Nephron progenitor cell (in vitro differentiated cells): ENCODE data around the gene NR1H4.

ENCODE experiments used
- DNase-seq: peaks from one replicate; pipeline ENCODE4 v3.0.0; 2021
- H3K27ac Mint-ChIP-seq: 2 replicates; pipeline ENCODE4 v1.8.0; 2021; ENCODE audit warnings: mild to moderate bottlenecking, moderate library complexity, mixed read lengths
- H3K27me3 Mint-ChIP-seq: 2 replicates; pipeline ENCODE4 v1.8.0; 2021; ENCODE audit warnings: mild to moderate bottlenecking, low read depth, mixed read lengths; ENCODE audit not compliant: poor library complexity
- H3K36me3 Mint-ChIP-seq: 2 replicates; pipeline ENCODE4 v1.8.0; 2021; ENCODE audit warnings: low read depth, mixed read lengths
- H3K4me1 Mint-ChIP-seq: 2 replicates; pipeline ENCODE4 v1.8.0; 2021; ENCODE audit warnings: mixed read lengths
- H3K4me3 Mint-ChIP-seq: 2 replicates; pipeline ENCODE4 v1.8.0; 2021; ENCODE audit warnings: mild to moderate bottlenecking, moderate library complexity, mixed read lengths
- H3K9me3 Mint-ChIP-seq: 2 replicates; pipeline ENCODE4 v1.8.0; 2021; ENCODE audit warnings: mild to moderate bottlenecking, moderate library complexity, mixed read lengths
- TF ChIP-seq, protein P1 (sequence below): fragments of 200-600 bp; sonication (generic); IDR thresholded peaks from 2 replicates; pipeline ENCODE4 v1.5.0; 2021; ENCODE audit warnings: antibody characterized with exemption

The NR1H4 gene

DNA sequence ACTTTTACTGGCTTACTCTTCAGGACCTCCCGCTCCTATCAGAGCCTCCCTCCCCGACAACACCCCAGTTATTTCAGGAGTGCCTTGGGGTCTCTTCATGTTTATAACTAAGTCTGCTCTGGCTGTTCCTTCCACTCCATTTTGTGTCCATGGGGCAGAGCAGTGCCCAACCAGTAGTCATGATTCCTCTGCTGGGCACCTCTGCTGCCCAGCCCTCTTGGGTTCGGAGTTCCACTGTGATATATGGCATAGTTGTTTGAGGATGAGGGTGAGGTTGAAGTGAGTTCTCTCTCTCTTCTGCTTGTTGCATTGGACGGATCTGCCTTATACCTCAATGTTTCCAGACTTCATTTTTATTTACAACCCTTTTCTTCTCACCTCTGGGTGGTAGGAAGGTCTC lies 17.4 kb downstream of the NR1H4 start:
- DNase-seq, result no peak
- H3K4me3 Mint-ChIP-seq, result no peak overlapping the region
- H3K27me3 Mint-ChIP-seq, result peaks cover 9% of the 10 kb centered on the region
- no peaks in the 10 kb centered on the region for H3K9me3 Mint-ChIP-seq
- H3K27ac Mint-ChIP-seq, result no peak overlapping the region
- no peaks in the 10 kb centered on the region for H3K36me3 Mint-ChIP-seq
- TF ChIP-seq, protein P1, sequence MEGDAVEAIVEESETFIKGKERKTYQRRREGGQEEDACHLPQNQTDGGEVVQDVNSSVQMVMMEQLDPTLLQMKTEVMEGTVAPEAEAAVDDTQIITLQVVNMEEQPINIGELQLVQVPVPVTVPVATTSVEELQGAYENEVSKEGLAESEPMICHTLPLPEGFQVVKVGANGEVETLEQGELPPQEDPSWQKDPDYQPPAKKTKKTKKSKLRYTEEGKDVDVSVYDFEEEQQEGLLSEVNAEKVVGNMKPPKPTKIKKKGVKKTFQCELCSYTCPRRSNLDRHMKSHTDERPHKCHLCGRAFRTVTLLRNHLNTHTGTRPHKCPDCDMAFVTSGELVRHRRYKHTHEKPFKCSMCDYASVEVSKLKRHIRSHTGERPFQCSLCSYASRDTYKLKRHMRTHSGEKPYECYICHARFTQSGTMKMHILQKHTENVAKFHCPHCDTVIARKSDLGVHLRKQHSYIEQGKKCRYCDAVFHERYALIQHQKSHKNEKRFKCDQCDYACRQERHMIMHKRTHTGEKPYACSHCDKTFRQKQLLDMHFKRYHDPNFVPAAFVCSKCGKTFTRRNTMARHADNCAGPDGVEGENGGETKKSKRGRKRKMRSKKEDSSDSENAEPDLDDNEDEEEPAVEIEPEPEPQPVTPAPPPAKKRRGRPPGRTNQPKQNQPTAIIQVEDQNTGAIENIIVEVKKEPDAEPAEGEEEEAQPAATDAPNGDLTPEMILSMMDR, result no peak
- H3K4me1 Mint-ChIP-seq, result no peaks in the 10 kb centered on the region

DNA sequence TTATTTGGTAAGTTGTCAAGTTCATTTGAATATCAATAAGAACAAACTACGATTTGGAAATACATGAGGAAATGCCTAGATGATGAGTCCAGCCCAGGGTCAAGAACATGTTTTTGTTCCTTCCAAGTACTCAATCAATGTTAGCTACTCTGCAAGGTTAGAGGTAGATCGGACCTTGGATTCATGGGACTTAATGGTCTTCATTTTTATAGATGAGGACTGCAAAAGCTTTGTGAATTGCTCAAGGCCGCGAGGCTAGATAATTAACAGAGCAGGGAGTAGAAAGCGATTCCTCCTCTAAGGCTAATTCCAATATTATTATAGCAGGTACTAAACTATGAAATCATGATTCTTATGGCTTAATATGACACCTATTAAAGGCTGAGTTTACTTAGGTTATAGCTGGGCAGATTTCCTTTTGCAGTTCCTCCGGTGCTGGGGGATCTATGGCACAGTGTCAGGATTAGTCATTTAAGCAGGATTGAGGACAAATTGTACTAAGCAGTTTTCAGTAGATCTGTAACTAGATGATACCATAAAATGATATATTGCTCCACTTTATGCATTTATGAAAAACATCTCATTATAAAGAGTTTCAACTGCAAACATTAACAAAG lies 19.8 kb downstream of the NR1H4 start:
- TF ChIP-seq, protein P1, result no peak
- Mint-ChIP-seq H3K27me3 (peaks cover 12% of the 10 kb centered on the region), H3K4me1 (peaks cover 10% of the 10 kb centered on the region), H3K27ac (no peak overlapping the region), H3K9me3 (no peaks in the 10 kb centered on the region), H3K36me3 (no peaks in the 10 kb centered on the region), H3K4me3 (no peak overlapping the region)
- DNase-seq, result no peak

DNA sequence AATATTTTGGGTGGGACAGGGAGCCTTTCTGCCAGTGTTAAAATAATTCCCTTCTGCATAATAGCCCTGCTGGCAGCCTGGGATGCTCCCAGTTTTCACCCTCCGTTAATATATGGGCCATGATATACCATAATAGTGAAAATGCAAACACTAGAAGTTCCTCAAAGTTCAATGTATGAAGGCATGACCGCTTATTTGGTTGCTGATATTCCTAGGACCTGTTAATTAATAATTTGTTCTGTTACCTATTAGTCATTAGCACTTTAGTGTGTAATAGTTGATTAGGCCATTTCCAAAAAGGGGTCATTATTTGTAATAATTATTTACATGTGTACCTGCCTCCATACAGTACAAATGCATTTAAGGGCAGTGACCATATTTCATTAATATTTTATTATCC lies 20.4 kb downstream of the NR1H4 start:
- Mint-ChIP-seq H3K27me3 (peaks cover 12% of the 10 kb centered on the region), H3K4me1 (peaks cover 10% of the 10 kb centered on the region), H3K36me3 (no peaks in the 10 kb centered on the region), H3K4me3 (no peak overlapping the region), H3K27ac (no peak overlapping the region), H3K9me3 (no peaks in the 10 kb centered on the region)
- DNase-seq, result no peak
- TF ChIP-seq, protein P1, result no peak

DNA sequence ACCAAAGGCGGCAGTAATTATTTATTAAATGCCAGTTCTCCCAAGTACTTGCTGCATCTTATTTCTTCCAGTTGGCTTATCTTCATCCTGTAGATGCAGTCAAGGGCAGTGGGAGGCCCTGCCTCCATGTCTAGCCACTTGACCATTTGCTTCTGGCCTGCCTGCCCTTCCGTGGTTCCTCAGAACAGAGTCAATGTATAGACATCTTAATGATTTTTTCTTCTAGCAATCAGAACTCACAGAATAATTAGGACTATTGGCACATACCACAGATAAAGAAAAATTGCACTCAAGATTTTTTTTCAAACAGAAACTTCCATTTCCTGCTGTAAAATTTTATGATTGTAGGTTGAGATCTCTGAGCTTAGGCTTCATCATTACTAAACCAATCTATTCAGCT lies 20.9 kb downstream of the NR1H4 start:
- H3K9me3 Mint-ChIP-seq, result no peaks in the 10 kb centered on the region
- DNase-seq, result no peak
- peaks cover 12% of the 10 kb centered on the region for H3K27me3 Mint-ChIP-seq
- H3K27ac Mint-ChIP-seq, result no peak overlapping the region
- no peaks in the 10 kb centered on the region for H3K36me3 Mint-ChIP-seq
- TF ChIP-seq, protein P1, result no peak
- peaks cover 10% of the 10 kb centered on the region for H3K4me1 Mint-ChIP-seq
- H3K4me3 Mint-ChIP-seq, result no peak overlapping the region

DNA sequence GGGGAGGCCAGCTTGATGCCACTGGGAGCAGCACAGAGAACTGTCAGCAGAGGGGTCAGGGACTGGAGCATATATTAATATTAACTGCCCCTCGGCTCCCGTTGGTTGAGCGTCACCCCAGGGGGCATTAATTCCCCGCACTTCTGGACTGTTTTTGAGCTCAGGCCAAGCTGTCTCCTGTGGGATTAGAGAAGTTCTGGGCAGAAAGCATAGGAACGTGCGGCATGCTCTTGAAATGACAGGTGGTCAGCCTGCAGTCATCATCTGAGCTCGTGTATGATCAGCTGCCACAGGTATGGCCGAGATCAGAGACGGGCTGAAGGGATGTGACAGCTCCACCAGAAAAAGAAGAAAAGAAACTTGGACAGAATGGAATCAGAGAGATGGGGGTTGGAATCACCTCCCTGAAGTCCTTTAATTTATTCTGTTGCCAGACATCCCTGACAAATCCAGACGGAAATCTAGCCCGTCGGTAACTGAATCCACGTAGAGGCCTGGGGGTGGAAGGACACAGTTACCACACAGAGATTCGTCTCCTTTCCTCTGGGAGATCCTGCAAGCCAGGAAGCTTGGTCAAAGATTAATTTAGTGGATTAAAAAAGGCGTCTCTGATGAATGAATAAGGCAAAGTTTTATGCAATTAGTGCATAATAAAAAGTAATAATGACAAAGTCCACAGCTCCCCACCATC lies 23.6 kb downstream of the NR1H4 start:
- Mint-ChIP-seq H3K4me1 (peaks cover 10% of the 10 kb centered on the region), H3K4me3 (no peak overlapping the region)

More for the DNA sequence above, 23.6 kb downstream of the NR1H4 start:
- DNase-seq, result no peak
- Mint-ChIP-seq H3K27ac (peak overlapping the region; percentile 83), H3K27me3 (peaks cover 11% of the 10 kb centered on the region), H3K36me3 (no peaks in the 10 kb centered on the region), H3K9me3 (no peaks in the 10 kb centered on the region)
- TF ChIP-seq, protein P1, result no peak
